GM19023 (cell line): Measurements from ENCODE around the gene SLC22A6.
"Not testable (repeated sequence)": the region's sequence is repeated elsewhere in the genome, so short reads cannot be mapped to it uniquely, and the experiment has no call there.

Source experiments
- ATAC-seq: cut with Tn5 transposase; IDR thresholded peaks from one replicate; pipeline ENCODE4 v1.9.1; 2021; ENCODE audit warnings: mild to moderate bottlenecking, moderate library complexity; ENCODE audit not compliant: unreplicated experiment

The SLC22A6 gene

GRCh38 chr11:62988276-62988675 is 3.5 kb upstream of the SLC22A6 start:
- ATAC-seq, result no peak

GRCh38 chr11:62985041-62985750 is 429 bp upstream of the SLC22A6 start:
- ATAC-seq, result no peak

DNA sequence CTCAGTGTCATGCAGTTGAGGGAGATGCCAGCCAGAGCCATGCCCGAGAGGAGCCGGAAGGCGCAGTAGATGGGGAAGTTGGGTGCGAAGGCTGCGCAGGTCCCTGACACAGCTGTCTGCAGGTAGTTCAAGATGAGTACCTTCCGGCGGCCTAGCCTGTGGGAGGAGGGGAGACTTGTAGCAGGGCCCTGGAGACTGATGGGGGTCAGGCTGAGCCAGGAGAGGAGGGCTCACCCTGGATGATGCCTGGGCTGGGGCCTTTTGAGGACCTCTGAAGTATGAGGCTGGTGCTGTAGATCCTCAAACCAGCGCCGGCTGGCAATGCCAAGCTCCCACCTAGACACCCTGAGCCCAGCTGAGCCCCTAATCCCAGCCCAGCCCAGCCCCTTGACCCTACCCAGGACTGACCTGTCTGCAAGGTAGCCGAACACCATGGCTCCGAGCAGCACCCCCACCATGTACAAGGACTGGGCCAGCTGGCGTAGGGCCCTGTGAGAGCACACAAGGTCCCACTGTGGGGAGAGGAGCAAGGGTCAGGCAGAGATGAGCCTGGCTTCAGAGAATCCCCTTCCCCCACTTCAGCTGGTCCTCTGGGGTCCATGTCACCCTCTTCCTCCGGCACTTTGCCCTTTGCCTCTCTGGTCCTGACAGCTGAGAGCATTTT is 1.1 kb downstream of the SLC22A6 start:
- no peak for ATAC-seq

- ATAC-seq, result no peak
These were observed 3.0 kb downstream of the SLC22A6 start for GRCh38 chr11:62981743-62982142.

DNA sequence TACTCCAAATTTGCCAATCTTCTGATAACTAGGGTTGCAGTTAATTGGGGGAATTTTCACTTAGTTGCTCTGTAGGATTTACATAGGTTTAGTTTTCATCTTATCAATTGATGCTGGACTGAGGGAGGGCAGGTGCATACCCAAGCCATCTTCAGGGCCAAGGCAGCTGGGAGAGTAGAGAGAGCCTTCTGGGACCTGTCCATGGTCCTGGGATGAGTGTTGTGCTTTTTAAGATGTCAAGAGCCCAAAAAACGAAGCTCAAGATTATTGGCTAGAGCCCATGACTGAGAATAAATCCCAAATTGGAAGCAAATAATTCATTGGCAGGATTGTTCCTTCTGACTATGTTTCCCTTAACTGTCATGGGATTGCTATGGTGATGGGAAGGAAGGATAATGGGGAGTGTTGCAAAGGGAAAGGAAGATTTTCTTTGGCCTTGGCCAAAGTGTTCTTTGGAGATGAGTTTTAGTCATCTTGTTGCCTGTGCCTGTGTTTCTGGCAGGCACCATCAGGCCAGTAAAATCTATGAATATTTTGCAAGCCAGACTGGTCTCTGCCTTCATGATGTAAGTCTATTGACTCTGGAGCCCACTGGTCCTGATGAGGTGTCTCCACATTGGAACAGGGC is 4.5 kb downstream of the SLC22A6 start:
- ATAC-seq, result no peak

GRCh38 chr11:62976109-62976508 is 8.7 kb downstream of the SLC22A6 start:
- ATAC-seq, result no peak

DNA sequence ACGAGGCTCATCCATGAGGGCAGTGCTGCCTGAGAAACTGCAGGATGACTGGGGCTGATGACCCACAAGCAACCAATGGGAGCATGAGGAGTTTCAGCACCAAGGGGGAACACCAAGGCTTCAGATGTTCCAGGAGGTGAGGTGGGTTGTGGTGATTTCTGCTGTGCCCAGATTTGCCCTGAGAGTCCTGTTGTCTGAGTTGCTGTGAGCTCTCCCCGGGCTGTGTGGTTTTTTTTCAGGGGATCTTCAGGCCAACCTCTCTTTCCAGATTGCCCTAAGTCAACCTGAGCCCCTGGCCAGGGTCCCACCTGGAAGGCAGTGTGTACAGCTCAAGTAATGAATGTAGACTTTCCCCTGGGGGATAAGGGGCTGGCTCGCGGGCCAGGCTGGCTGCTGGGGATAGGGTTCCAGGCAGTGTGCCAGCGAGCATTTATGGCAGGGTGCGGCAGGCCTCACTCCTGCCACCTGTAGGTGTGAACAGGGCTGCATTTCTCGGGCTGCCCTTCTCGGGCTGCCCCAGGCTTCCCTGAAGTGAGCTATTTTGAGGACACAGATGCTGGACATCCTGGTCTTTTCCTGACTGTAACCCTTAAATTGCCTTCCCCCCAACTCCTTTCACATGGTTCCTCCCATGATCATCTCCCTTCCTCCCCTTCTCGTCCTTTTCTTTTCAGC is 9.8 kb downstream of the SLC22A6 start:
- ATAC-seq, result no peak

DNA sequence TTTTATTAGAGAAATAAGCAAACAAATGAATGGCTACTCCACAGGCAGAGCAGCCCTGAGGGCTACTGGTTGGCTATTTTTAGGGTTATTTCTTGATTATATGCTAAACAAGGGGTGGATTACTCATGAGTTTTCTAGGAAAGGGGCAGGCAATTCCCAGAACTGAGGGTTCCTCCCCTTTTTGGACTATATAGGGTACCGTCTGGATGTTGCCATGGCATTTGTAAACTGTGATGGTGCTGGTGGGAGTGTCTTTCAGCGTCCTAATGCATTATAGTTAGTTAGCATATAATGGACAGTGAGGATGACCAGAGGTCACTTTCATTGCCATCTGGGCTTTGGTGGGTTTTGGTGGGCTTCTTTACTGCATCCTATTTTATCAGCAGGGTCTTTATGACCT is 19.2 kb downstream of the SLC22A6 start:
- ATAC-seq, result no peak

- ATAC-seq, result no peak
These were observed 22.4 kb downstream of the SLC22A6 start for GRCh38 chr11:62962391-62962790.

DNA sequence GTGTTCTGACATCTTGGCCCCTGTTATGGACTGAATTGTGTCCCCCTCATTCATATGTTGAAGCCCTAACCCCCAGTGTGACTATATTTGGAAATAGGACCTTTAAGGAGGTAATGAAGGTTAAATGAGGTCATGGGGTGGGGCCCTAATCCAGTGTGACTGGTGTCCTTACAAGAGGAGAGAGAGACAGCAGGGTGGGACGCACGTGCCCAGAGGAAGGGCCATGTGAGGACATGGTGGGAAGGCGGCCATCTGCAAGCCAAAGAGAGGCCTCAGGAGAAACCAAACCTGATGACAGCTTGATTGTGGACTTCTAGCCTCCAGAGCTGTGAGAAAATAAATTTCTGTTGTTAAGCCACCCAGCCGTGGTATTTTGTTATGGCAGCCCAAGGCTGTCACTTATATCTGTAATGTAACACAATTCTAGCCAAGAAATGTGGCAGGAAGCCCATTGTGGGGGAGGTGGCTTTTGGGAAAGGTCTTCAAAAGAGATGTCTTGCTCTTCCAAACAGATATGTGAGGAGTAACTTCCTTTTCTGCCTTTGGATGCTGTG is 23.7 kb downstream of the SLC22A6 start:
- no peak for ATAC-seq

DNA sequence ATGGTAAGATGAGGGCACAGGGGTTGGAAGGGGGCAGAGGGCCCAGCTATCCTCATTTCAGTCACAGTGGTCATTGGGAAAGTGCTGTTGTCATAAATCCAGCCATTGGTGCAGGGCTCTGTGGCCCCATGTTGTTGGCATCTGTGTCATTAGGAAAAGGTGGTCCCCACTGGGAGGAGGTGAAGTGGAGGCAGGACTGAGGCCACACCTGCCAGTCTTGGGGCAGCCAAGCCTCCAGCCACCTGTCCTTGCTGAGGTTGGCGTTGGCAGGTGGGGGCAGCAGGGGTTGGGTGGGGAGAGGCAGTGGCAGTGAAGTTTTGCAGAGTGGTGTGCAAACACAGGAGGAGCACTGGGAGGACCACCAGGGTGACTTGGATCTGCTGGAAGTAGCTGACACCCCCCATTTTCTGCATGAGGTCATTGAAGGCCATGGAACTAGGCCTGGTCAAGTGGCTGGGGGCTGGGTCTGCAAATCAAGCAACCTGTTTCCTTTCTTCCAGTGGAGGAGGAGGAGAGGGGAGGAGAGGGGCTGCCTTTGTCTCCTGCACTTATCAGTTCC is 25.3 kb downstream of the SLC22A6 start:
- no peak for ATAC-seq

DNA sequence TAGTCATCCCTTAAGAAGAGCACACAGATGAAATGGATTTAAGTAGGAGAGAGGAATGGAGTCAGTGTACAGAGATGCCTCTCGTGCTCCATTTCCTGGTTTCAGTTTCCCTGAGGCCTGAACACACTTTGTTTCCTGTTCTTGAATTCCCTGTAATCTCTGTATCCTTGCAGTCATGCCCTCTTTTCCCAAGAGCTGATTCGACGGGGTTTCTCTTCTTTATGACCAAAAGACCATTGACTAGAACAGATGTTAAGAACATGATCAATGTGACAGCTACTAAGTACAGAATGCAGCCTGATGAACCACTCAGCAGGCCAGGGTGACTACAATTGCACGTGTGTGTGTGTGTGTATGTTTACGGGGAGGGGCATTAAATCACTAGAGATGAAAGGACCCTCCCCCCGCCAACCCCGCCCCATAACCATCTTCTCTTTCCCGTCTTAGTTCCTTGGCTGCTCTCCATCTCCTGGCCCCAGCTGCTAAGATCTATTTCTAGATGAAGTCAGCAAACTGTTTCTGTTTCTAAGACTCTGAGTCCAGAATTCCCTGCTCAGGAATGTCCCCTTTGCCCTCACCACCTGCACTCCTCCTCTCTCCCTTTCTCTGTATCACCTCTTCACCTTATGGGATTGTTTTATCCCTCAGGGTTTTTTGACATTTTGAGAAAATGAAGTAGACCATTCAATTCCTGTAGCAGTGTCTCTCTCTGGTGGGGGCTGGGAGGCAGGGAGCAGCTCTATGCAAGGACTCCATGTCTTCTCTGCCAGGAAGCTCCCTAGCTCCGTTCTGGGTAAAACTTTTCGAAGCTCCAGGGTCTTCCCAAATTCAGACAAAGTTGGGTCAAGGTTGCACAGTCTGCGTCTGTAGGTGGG is 26.0 kb downstream of the SLC22A6 start:
- no peak for ATAC-seq

GRCh38 chr11:62957147-62957546 is 27.6 kb downstream of the SLC22A6 start:
- no peak for ATAC-seq

DNA sequence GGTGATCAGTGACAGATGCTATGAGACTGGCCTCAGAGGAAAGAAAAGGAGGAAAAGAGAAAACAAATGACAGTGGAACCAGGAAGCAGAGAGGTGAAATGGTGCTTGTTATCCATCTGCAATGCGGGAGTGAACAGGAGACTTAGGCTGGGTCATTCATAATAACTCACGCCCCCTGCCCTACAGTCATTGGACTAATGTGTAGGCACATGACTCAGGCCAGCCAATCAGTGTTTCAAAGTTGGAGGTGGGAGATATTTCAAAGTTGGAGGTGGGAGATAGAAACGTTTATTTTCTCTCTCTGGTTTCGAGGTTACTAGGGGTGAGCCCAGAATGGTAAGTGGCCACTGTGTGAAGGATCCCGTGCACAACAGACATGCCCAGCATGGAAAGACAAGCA is 30.3 kb downstream of the SLC22A6 start:
- ATAC-seq, result no peak

DNA sequence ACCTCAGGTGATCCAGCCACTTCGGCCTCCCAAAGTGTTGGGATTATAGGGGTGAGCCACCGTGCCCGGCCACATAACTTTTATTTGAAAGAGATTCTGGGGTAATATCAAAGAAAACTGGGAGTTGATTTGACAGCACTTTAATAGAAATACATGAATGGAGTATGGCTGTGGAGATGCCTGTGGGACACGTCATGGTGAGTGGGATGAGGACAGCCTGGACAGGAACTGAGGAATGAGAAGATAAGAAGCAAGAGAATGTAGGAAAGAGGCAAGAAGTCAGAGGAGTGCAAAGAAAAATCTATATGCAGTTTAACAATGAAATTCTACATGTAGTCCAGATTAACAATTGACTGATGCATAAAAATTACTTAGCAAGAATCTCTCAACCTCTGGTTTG is 31.0 kb downstream of the SLC22A6 start:
- ATAC-seq, result no peak

DNA sequence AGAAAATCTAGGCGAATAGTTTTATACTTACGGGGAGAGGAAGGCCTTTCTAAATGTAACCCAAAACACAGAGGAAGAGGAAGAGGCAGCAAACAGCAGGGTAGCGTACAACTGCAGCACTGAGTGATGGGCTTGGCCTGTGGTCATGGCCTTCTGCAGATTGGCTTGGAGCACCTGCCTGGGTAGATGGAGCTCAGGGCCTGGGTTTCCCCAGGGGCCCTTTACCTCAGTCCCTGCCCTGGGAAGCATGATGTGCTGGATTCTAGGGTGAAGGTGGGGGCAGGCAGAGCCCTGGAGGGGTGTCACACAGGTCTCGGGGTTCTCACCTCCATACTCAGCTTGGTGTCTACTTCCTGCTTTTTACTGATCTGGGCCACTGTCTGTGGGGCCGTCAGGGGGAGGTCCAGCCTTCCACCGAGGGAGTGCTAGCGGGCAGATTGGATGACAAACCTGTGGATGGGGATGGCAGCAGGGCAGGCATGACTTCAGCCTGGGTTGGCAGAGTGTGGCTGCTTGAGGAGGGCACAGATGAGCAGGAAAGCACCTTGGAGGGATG is 35.9 kb downstream of the SLC22A6 start:
- no peak for ATAC-seq

DNA sequence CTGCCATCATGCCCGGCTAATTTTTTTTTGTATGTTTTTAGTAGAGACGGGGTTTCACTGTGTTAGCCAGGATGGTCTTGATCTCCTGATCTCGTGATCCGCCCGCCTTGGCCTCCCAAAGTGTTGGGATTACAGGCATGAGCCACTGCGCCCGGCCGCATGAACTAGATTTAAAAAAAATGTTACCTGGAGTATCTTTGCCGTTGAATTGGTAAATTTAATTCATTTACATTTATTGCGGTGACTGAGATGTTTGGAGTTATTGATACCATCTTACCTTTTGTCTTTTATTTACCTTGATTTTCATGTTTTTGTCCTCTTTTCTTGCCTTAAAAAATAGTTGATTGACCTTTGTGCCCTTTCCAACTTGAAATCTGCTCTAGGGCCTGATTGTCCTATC is 39.2 kb downstream of the SLC22A6 start:
- not testable (repeated sequence) for ATAC-seq

GRCh38 chr11:62937528-62937927 is 47.2 kb downstream of the SLC22A6 start:
- not testable (repeated sequence) for ATAC-seq

DNA sequence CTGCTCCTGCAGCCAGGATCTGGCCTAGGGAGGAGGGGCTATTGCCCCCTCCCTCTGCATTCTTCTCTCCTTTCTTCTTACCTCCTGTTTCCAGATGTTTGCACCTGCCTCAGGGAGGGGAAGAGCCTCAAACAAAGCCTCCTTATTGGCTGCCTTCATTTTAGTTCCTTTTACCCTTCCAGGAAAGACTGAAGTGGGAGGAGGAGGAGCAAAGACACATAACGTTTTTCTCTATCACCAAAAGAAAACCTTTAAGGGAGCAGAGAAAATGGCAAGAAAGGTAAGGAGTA is 50.3 kb downstream of the SLC22A6 start:
- no peak for ATAC-seq
